Esophagus muscularis mucosa (tissue), 4 donors: Measurements from ENCODE around the gene MFRP. TPM values are rescaled to one million over a fixed set of nuclear protein-coding genes. Genes with fewer than 3 reads are reported as not detected.

Experiments
- DNase-seq: peaks from one replicate; pipeline ENCODE4 v3.0.0-alpha.2; 2017; ENCODE audit errors: extremely low spot score
- H3K27ac ChIP-seq, 4 donors: fragments of 200-600 bp; sonication (generic); replicated peaks in 1 of 4; 1 replicate in 3 of 4; 2 replicates in 1 of 4; pipeline ENCODE4 v1.5.1; 2016 to 2019; ENCODE audit warnings: mild to moderate bottlenecking in 1 of 4
- H3K27me3 ChIP-seq, 4 donors: fragments of 200-600 bp; sonication (generic); one replicate each; pipeline versions ENCODE4 v1.5.1 to v1.6.0; 2016 to 2019
- H3K36me3 ChIP-seq, 4 donors: fragments of 200-600 bp; sonication (generic); one replicate each; pipeline ENCODE4 v1.5.1; 2016 to 2019
- H3K4me1 ChIP-seq, 4 donors: fragments of 200-600 bp; sonication (generic); one replicate each; pipeline ENCODE4 v1.5.1; 2016 to 2019
- H3K4me3 ChIP-seq, 4 donors: fragments of 200-600 bp; sonication (generic); 1 replicate in 2 of 4; 2 replicates in 2 of 4; pipeline ENCODE4 v1.5.1; 2016 to 2019; ENCODE audit warnings: mild to moderate bottlenecking in 4 of 4, moderate library complexity in 1 of 4
- H3K9me3 ChIP-seq, 4 donors: fragments of 200-600 bp; sonication (generic); 1 replicate in 3 of 4; 2 replicates in 1 of 4; pipeline ENCODE4 v1.5.1; 2016 to 2019
- EP300 ChIP-seq: sonication (generic); formaldehyde crosslinking; IDR thresholded peaks from one replicate; pipeline ENCODE4 v1.6.1; 2017; ENCODE audit warnings: antibody characterized with exemption
- POLR2A ChIP-seq: fragments of 450-650 bp; IDR thresholded peaks from one replicate; pipeline ENCODE4 v1.6.1; 2017; ENCODE audit warnings: antibody characterized with exemption, moderate library complexity, mild to moderate bottlenecking, low read depth
- POLR2AphosphoS5 ChIP-seq, 2 donors: sonication (generic); formaldehyde crosslinking; IDR thresholded peaks; one replicate each; pipeline ENCODE4 v1.6.1; 2017; ENCODE audit warnings: antibody characterized with exemption in 2 of 2
- WGBS: methylation state at CpG from one replicate; pipeline ENCODE4 v1.1.5; 2018; 5-methylcytosine and 5-hydroxymethylcytosine counted together
- intact Hi-C: fragments of 100-400 bp; cut with DNase I; formaldehyde crosslinking; loops from one replicate; pipeline ENCODE4 v1.15.1; 2023
- total RNA-seq, 4 donors: library from RNA; depleted of rRNA; stranded (reverse); fragments of >200 nt; gene quantifications; one replicate each; pipeline versions ENCODE4 v1.1.0 to v1.2.1, GENCODE V29; 2016
- TF ChIP-seq, protein P1 (sequence below), 3 experiments: fragments of 200-600 bp in 2 of 3; fragments of 450-650 bp in 1 of 3; sonication (generic) in 2 of 3; IDR thresholded peaks; one replicate each; pipeline ENCODE4 v1.5.1; 2017 to 2019; ENCODE audit warnings: antibody characterized with exemption in 3 of 3, mild to moderate bottlenecking in 2 of 3, moderate library complexity in 1 of 3

MFRP gene
- total RNA-seq, 4 donors from 2014 or later: 0.11 TPM; not detected in 3

DNA sequence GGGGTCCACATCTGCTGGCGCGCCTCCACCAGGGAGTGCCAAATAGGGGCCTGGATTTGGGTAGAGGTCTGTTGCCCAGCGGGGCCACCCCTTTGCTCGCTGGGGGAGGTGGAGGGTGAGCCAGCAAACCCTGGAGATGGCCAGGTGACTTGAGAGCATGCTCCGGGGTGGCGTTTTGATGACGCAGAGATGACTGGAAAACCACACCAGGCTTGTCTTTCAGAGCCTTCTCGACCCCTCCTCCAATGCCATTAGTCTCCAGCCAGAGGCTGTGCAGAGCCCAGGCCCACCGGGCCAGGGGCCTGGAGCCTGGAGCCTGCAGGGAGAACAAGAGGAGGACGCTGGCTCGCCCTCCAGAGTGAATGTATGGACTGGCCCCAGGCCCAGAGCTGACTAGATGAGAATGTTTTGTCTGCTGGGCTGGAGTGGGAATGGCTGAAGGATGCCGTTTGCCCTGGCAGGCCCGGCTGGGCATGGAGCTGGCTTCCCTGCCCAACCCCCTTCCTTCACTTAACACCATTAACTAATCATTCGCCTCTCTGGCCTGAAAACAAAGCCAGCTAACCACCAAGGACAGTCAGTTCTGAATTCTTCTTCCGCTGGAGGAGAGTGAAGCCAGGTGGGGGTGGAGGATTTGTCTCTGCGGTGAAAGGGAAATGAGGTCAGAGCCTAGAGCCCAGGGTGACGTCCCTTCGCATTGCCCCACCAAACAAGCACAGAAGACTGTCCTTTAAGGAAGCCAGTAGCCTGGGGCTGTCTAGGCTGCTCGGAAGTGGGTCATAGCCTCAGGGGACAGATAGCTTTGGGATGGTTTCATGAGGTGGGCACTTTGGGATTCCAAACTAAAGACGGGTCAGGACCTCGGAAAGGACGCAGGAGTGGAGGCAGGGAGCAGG lies 28.0 kb downstream of the MFRP start:
- Histone ChIP-seq H3K27ac (peak overlapping the region; percentile 98 to 99 (median 98)), H3K36me3 (peaks cover 0 to 17% (median 14%) of the 10 kb centered on the region in 4 donors), H3K9me3 (no peaks in the 10 kb centered on the region), H3K4me3 (peak overlapping the region in 3 of 4 donors; percentile 31 to 82 (median 79)), H3K4me1 (peaks cover 77 to 99% (median 89%) of the 10 kb centered on the region in 4 donors), H3K27me3 (no peaks in the 10 kb centered on the region)
- 53% methylated on average over 17 of the region's 22 CpGs for WGBS
- TF ChIP-seq EP300 (peak; percentile 65), POLR2AphosphoS5 (IDR thresholded peaks at IDR 0.05) (peak; percentile 87 to 96), POLR2A (no peak)
- TF ChIP-seq, protein P1, sequence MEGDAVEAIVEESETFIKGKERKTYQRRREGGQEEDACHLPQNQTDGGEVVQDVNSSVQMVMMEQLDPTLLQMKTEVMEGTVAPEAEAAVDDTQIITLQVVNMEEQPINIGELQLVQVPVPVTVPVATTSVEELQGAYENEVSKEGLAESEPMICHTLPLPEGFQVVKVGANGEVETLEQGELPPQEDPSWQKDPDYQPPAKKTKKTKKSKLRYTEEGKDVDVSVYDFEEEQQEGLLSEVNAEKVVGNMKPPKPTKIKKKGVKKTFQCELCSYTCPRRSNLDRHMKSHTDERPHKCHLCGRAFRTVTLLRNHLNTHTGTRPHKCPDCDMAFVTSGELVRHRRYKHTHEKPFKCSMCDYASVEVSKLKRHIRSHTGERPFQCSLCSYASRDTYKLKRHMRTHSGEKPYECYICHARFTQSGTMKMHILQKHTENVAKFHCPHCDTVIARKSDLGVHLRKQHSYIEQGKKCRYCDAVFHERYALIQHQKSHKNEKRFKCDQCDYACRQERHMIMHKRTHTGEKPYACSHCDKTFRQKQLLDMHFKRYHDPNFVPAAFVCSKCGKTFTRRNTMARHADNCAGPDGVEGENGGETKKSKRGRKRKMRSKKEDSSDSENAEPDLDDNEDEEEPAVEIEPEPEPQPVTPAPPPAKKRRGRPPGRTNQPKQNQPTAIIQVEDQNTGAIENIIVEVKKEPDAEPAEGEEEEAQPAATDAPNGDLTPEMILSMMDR (IDR thresholded peaks at IDR 0.05): no peak
- DNase-seq: no peak
- intact Hi-C loops: no loop called here

DNA sequence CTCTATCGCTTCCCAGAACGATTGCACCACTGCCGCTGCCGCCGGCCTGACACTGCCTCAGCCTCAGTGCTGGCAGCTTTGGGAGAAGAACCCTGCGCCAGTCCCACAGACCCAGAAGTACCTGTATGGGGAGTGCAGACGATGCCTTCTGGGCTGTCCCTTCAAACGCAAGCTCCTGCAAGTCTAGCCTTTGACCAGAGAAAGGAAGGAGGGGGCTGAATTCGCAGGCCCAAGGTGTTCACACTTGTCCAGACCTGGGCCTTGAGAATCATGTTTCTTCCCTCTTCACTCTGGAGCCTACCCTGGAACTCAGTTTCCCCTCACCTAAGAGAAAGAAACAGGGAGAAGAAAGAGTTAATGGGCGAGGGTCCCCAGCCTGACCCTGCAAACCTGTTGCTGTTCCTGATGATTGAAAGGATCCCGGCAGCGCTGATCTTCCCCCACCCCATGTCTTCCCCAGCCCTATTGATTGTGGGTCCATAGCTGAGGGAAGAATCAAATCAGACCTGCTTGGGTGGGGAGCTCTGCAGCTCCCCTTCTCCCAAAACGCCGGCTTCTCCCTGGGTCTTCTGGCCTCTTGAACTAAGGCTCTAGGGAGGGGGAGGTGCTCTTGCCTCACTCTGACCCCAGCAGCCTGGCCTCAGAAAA lies 28.8 kb downstream of the MFRP start:
- peaks cover 3 to 25% (median 22%) of the 10 kb centered on the region in 4 donors for H3K36me3 ChIP-seq

DNA sequence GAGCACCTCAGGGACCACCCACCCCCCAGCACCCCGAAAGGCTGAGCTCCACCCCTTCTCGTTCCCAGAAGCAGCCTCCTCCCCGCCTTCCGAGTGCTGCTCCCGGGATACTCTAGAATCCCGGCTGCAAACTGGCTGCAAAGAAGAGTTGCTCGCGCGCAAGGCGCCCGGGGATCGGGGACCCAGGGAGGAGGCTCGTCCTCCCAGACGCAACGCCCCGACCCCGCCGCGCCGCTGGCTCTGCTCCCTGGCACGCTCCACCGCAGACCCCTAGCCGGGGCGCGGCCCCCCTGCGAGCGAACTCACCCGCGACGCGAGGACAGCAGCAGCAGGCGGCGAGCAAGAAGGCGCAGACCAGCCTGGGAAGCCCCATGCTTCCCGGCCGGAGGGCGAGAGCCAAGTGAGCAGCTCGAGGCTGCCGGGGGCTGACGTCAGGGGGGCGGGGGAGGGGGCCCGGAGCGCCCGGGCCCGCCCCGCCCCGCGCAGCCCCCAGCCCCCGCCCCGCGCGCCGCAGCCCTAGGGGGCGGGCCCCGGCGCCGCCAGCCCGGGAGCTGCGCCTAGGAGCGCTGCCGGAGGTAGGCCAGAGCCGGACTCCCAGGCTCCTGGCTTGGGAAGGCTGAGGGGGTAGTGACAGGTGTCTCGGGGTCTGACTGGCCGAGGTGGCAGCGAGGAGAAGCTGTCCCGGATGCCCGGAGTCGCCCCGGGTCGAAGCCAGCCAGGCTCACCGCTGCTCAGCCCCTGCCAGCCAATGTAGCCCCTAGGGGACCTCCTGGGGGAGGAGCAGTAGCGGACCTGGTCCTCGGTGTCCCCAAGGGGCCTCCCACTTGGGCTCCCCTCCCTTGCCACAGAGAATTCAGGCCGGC lies 29.5 kb downstream of the MFRP start, which contains the start of gene MCAM:
Gene MCAM, minus strand, starts transcription at position 402 of the 863 bp plus-strand sequence. Its CDS starts 29 bp downstream, at position 373.
- H3K4me3 ChIP-seq: peak within 1 kb of the TSS; percentile 79 to 88 (median 82)
- H3K9me3 ChIP-seq: no peaks in the 10 kb centered on the region
- no peak for DNase-seq
- peaks cover 64 to 98% (median 84%) of the 10 kb centered on the region in 4 donors for H3K4me1 ChIP-seq
- peak within 1 kb of the TSS; percentile 98 to 99 (median 98) for H3K27ac ChIP-seq
- intact Hi-C loops: no loop called here
- 0% methylated on average over 1 of the region's 74 CpGs for WGBS
- TF ChIP-seq EP300: no peak
- peak; percentile 65 for TF ChIP-seq POLR2A
- peak; percentile 74 to 95 for TF ChIP-seq POLR2AphosphoS5 (IDR thresholded peaks at IDR 0.05)
- peaks cover 10 to 32% (median 30%) of the 10 kb centered on the region in 4 donors for H3K36me3 ChIP-seq
- H3K27me3 ChIP-seq: no peaks in the 10 kb centered on the region

More for the DNA sequence above, 28.8 kb downstream of the MFRP start:
- WGBS: 50% methylated on average over 14 of the region's 14 CpGs
- TF ChIP-seq POLR2AphosphoS5 (IDR thresholded peaks at IDR 0.05): peak in 1 of 2 donors; percentile 46
- TF ChIP-seq, protein P1 (IDR thresholded peaks at IDR 0.05): no peak
- intact Hi-C loops: no loop called here
- H3K27me3 ChIP-seq: no peaks in the 10 kb centered on the region
- H3K4me3 ChIP-seq: peak overlapping the region; percentile 79 to 88 (median 82)
- no peak for DNase-seq
- H3K9me3 ChIP-seq: no peaks in the 10 kb centered on the region
- peaks cover 71 to 98% (median 91%) of the 10 kb centered on the region in 4 donors for H3K4me1 ChIP-seq
- peak overlapping the region; percentile 98 to 99 (median 98) for H3K27ac ChIP-seq

DNA sequence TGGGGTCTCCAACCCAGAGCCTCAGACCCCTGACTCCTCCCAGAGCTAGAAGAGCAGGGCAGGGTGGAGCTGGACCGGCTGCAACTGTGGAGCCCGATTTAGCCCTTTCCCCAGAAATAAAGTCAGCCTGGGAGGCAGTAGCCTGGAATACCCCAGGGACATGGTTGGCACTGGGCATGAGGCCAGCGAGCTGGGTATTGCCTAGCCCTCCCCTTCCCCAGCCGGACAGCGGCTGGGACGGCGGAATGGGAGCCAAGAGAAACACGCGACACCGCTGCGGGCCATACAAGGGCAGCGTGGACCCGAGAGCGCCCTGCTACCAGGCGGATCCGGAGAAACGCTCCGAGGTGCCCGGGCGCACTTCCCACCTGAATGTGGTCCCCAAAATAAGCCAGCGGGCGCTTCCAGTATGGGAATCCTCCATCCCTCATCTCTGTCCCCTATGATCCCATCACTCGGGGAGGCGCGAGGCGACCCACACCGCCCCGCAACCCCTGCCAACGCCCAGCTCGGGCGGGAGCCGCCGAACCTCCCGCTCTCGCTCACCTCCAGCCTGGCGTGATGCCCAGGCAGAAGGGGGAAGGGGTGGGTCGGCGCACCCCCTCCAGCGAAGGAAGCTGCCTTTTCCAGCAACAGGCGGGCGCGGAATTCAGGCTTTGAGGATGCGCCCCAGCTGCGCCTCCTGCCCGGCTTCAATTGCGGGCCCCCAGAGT lies 30.3 kb downstream of the MFRP start:
- no peak for TF ChIP-seq EP300
- no peak for TF ChIP-seq POLR2A
- no peak for TF ChIP-seq POLR2AphosphoS5 (IDR thresholded peaks at IDR 0.05)
- Histone ChIP-seq H3K36me3 (peaks cover 18 to 40% (median 37%) of the 10 kb centered on the region in 4 donors), H3K27ac (peak overlapping the region; percentile 98 to 99 (median 98)), H3K4me1 (peaks cover 56 to 98% (median 79%) of the 10 kb centered on the region in 4 donors), H3K27me3 (no peaks in the 10 kb centered on the region), H3K9me3 (no peaks in the 10 kb centered on the region), H3K4me3 (peak overlapping the region; percentile 79 to 88 (median 82))
- no peak for DNase-seq
- intact Hi-C loops: no loop called here
- 6% methylated on average over 2 of the region's 46 CpGs for WGBS
